GM19455 (cell line): ENCODE data around the gene C1orf116.

Experiments used
- ATAC-seq: cut with Tn5 transposase; IDR thresholded peaks from one replicate; pipeline ENCODE4 v1.9.1; 2021; ENCODE audit not compliant: unreplicated experiment

Gene C1orf116

GRCh38 chr1:207032528-207033017 lies at the start of gene C1orf116:
TSS of gene C1orf116 (minus strand) at chr1:207032756. CDS start at chr1:207027598, 5,158 bp downstream.
- ATAC-seq: no peak

- no peak for ATAC-seq
Observed at GRCh38 chr1:207081806-207082205, 49.2 kb upstream of the C1orf116 start.

DNA sequence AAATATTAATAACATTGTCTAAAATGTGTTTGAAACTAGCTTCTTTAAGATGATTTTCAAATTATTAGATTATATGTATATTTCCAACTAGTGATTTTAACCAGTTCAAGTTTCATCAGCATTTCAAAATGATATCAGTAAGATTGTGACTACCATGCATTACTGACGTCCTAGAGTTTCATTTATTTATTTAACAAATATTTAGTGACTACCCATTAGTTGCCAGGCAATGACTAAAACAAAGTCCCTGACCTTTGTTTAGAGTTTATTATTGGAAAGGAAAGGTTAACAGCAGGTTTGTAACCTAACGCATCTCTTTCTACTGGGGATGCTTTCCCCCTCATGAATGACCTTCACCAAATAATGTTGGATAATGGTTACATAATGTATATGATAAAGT lies 48.5 kb upstream of the C1orf116 start:
- no peak for ATAC-seq

- ATAC-seq: no peak
Observed at GRCh38 chr1:207079706-207080241, 47.2 kb upstream of the C1orf116 start.

DNA sequence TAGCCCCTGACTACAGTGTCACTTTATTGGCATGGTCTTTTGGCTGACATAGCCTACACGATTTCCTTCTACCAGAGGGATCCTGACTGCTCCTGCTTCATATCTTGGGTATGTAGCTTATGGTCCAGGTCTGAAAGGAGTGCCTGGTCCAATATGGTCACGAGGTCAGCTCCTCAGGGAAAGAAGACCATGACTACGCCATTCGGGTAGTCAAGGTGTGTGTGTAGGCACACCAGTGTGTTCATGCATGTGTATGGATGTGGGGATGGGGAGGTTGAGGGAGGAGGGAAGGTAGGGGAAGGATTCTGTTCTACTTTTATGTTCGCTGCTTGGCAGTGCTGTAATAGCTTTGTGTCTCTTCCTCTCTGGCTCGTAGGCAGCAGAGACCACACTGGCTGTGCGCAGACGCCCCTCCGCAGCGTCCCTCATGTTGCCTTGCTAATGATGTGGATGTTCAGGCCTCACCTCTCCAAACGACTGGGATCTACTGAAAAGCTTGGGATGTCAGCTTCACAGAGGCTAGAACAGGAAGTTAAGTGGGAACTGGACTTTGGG lies 46.1 kb upstream of the C1orf116 start:
- no peak for ATAC-seq

DNA sequence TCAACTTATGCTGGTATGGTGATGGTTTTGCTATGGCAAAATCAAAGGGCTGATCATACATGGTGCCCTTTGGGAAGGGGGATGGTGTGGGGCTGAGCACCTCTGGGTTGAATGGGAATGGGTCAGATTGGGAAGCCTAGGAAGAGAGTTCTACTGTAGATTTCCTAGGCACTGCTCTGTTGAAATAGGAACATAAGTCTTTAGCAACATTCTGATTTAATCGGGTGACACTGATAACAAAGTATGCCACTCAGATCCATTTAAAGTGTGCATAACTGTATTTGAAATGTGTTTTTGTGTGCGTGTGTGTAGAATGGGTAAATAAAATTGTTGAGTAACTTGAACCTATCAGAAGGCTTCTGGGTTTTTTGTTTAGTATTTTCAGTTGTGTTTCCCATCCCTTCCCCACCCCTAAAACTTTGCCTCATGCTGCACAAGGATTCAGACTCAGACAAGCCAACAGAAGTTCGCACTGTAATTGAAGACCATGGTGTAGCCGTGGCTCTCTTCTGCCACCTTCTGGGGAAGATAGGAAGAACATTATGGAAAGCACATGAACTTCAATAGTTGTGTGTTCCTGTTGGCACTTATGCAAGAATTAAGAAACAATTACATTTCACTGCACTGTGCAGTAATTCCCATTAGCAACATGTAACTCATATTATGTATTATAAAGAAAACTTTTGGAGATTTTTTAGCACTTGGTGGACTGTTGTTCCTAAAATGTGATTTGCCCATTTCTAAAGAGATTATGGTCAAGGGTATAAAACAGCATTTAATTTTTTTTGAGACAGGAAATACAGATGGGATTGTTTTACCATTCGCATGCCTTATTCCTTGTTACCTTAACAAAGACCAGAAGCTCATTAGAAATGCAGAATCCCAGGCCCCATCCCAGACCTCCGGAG lies 45.2 kb upstream of the C1orf116 start:
- peak; percentile 55 for ATAC-seq

GRCh38 chr1:207077012-207077411 lies 44.5 kb upstream of the C1orf116 start:
- no peak for ATAC-seq

DNA sequence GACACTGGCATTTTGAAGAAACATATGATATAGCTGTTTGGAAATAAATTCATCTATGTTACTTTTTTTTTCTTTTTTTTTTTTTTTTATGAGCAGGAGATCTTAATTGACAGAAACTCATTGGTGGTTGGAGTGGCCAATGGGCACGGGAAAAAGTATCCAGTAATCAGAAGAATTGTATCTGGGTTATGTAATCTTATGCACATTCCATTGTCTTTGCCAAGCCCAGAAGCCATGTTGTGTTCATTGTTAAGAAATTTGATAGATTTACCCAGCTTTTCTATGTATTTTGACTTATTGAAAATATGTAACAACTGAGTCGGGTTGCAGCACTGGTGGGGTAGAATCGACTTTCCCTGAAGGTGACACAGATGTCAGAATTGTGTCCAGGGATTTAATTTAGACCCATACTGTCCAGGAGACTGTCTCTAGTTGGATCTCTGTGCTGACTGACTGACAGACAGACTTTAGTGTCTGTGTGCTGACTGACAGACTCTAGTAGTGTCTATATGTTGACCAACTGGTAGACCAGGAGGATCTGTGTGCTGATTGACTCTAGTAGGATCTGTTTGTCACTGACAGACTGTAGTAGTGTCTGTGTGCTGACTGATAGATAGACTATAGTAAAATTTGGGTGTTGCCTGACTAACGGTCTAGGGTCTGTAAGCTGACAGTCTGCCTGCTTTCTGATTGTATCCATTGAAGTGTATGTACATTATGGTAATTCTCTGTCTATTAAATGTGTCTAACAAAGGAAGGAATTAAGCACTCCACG lies 43.8 kb upstream of the C1orf116 start:
- no peak for ATAC-seq

- no peak for ATAC-seq
Observed at GRCh38 chr1:207073906-207074820, 41.6 kb upstream of the C1orf116 start.

- no peak for ATAC-seq
Observed at GRCh38 chr1:207072233-207072632, 39.7 kb upstream of the C1orf116 start.

GRCh38 chr1:207071426-207071825 lies 38.9 kb upstream of the C1orf116 start:
- no peak for ATAC-seq

DNA sequence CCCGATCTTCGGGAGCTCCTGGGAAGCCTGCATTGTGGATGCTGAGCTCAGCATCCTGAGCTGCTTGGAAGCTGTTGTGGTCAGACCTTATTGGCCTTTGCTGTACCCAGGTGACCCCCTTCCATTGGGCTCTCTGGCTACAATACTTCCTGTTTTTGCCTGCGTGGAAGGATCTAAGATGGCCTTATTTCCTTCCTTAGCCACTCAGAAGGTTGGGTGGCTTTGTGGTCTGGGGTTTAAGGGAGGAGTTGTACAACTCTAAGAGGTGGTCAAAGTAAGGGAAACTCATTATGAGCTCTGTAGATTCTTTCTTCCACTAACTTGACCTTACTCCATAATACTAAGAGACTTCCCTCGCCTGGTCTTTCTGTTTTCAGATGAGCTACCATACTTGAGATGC lies 38.3 kb upstream of the C1orf116 start:
- ATAC-seq: no peak

DNA sequence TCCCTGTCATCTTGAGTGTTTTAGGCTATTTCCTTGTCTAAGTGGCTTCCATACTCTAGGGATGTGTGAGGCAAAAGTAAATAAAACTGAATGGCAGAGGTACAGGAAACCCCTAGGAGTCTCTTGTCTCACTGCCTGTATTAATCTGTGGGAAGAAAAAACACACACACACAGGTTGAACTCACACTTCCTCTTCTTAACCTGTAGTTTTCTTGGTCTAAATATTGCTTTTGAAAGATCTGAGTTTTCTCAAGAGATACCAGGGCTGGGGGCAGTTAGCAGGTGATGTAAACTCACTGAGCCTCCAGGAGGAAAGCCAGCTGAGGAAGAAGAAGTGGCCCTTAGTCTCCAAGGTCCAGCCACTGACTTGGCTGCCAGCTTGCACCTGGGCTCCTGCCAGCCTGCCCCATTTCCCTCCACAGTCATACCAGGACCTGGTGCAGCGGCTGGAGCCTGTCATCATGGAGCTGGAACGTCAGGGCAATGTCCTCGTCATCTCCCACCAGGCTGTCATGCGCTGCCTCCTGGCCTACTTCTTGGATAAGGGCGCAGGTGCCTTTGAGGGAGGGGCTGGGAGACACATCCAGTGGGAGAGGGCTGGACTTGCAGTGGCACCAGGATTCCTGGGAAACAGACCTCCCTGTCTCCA lies 37.4 kb upstream of the C1orf116 start:
- ATAC-seq: no peak

DNA sequence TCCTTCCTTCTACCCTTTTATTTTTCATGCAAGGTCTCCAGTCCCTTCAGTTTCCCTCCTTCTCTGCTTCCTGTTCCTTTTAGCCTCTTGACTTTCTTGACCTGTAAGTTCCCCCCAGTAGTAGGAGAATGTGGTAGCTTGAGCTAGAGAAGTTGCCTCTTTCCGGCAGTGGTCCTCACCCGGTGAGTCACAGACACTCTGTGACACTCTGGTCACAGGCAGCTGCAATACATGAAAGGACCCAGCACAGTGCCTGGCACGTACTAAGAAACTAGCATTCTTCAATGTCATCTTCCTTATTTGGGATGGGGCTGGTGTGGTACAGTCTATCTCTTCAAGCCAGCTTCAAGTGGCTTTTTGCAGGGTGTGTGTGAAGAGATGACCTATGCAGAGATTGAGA lies 36.5 kb upstream of the C1orf116 start:
- ATAC-seq: no peak

GRCh38 chr1:207067665-207068064 lies 35.1 kb upstream of the C1orf116 start:
- no peak for ATAC-seq

- no peak for ATAC-seq
Observed at GRCh38 chr1:207067185-207067584, 34.6 kb upstream of the C1orf116 start.

GRCh38 chr1:207064561-207064960 lies 32.0 kb upstream of the C1orf116 start:
- ATAC-seq: no peak

DNA sequence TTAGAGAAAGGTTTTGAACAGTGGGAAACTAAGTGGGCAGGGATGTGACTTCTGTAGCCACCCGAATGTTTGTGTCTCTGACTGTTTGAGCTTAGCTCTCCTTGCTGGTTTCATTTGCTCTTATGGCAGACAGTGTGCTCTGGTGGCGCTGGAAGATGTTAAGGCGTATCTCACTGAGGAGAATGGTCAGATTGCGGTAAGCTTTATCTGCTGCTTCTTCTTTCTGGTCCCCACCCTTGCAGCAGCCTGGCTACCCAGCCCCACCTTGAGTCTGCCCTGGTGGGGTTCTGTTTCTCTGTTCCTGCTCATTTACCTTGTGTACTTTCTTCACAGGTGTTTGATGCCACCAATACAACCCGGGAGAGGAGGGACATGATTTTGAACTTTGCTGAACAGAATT lies 30.5 kb upstream of the C1orf116 start:
- ATAC-seq: no peak

DNA sequence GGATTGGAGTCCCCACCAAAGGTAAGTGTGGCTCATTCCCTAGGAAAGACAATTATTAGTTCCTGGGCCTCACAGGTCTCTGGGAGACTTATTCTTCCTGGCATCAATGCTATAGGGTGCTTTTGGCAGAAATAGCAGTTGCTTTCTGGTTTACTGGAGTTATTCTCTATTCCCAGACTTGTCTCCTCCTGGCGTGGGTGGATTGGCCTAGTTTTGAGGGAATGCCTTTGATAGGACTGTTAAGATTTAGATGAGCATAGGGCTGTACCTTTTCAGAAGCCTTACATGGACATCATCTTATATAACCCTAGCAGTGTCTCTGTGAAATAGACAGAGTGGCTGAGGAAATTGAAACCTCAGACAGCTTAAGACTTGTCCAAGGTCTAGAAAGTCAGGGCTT lies 29.5 kb upstream of the C1orf116 start:
- no peak for ATAC-seq

DNA sequence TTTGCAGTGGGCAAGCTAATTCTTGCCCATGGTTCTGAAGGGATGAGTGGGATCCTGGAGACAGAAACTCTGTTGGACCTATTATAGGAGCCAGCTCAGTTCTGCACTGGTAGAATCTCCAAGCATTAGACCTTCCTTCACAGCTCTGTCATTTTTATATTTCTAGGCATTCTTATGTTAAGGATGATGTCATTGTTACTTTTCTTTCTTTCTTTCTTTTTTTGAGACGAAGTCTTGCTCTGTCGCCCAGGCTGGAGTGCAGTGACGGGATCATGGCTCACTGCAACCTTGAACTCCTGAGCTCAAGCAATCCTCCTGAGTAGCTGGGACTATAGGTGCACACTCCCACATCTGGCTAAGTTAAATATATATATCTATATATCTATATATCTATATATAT lies 28.0 kb upstream of the C1orf116 start:
- no peak for ATAC-seq
